WTC11 (cell line): ENCODE data around the gene PTPRN2. TPM values are rescaled to one million over a fixed set of nuclear protein-coding genes. Genes with fewer than 3 reads are reported as not detected.

Experiments
- ATAC-seq: fragments of 200-7000 bp; cut with Tn5 transposase; 2 replicates; pipeline ENCODE4 v1.10.0; 2021; ENCODE audit warnings: mild to moderate bottlenecking, moderate library complexity
- CTCF ChIA-PET: fragments of 300-600 bp; sonication (Branson Sonifier 250); formaldehyde crosslinking; loops from one replicate; lab custom pipeline; 2021; ENCODE audit warnings: antibody characterized with exemption; lab: Charles Lee
- POLR2A ChIA-PET: fragments of 350-600 bp; sonication (Branson Sonifier 250); formaldehyde crosslinking; loops from one replicate; lab custom pipeline; 2021; ENCODE audit warnings: antibody characterized with exemption; lab: Charles Lee
- DNase-seq: peaks from one replicate; pipeline ENCODE4 v3.0.0; 2021; ENCODE audit warnings: low spot score
- H3K27ac Mint-ChIP-seq: 2 replicates; pipeline ENCODE4 v1.8.0; 2021; ENCODE audit warnings: mixed read lengths
- H3K27me3 Mint-ChIP-seq: 2 replicates; pipeline ENCODE4 v1.8.0; 2021; ENCODE audit warnings: low read depth, mild to moderate bottlenecking, moderate library complexity, mixed read lengths
- H3K36me3 Mint-ChIP-seq: 2 replicates; pipeline ENCODE4 v1.8.0; 2021; ENCODE audit warnings: mixed read lengths
- H3K4me1 Mint-ChIP-seq: 2 replicates; pipeline ENCODE4 v1.8.0; 2022; ENCODE audit warnings: mixed read lengths
- H3K4me3 Mint-ChIP-seq: 2 replicates; pipeline ENCODE4 v1.8.0; 2021; ENCODE audit warnings: mild to moderate bottlenecking, moderate library complexity, mixed read lengths
- H3K9me3 Mint-ChIP-seq: 2 replicates; pipeline ENCODE4 v1.8.0; 2021; ENCODE audit warnings: mixed read lengths
- AR ChIP-seq: fragments of 250-450 bp; sonication (Bioruptor Pico); IDR thresholded peaks from 2 replicates; pipeline ENCODE4 v1.9.0; 2021; ENCODE audit warnings: mild to moderate bottlenecking
- CREM ChIP-seq: sonication (generic); formaldehyde crosslinking; IDR thresholded peaks from 2 replicates; pipeline ENCODE4 v1.8.1; 2022; ENCODE audit warnings: mild to moderate bottlenecking, missing genetic modification reagents, moderate library complexity
- HMGA2 ChIP-seq: fragments of 250-450 bp; sonication (Bioruptor Pico); IDR thresholded peaks from 2 replicates; pipeline ENCODE4 v1.4.0; 2021; ENCODE audit warnings: mild to moderate bottlenecking, moderate library complexity
- KAT7 ChIP-seq: sonication (generic); formaldehyde crosslinking; IDR thresholded peaks from 2 replicates; pipeline ENCODE4 v1.8.1; 2023; ENCODE audit warnings: missing genetic modification reagents, mild to moderate bottlenecking, borderline replicate concordance
- MAX ChIP-seq: sonication (generic); formaldehyde crosslinking; IDR thresholded peaks from 2 replicates; pipeline ENCODE4 v1.8.0; 2022; ENCODE audit warnings: mild to moderate bottlenecking, missing genetic modification reagents
- MLX ChIP-seq: sonication (generic); formaldehyde crosslinking; IDR thresholded peaks from 2 replicates; pipeline ENCODE4 v1.8.1; 2023; ENCODE audit warnings: mild to moderate bottlenecking, missing genetic modification reagents, moderate library complexity
- NFE2L1 ChIP-seq: sonication (generic); formaldehyde crosslinking; IDR thresholded peaks from 2 replicates; pipeline ENCODE4 v1.8.1; 2023; ENCODE audit warnings: missing genetic modification reagents
- NFYB ChIP-seq: sonication (generic); formaldehyde crosslinking; conservative IDR thresholded peaks from 2 replicates; pipeline ENCODE4 v1.8.0; 2022; ENCODE audit warnings: low read depth, missing genetic modification reagents
- NR2C2 ChIP-seq: sonication (generic); formaldehyde crosslinking; IDR thresholded peaks from 2 replicates; pipeline ENCODE4 v1.8.0; 2022; ENCODE audit warnings: mild to moderate bottlenecking, missing genetic modification reagents
- NR3C1 ChIP-seq: sonication (generic); formaldehyde crosslinking; conservative IDR thresholded peaks from 2 replicates; pipeline ENCODE4 v1.8.1; 2023; ENCODE audit warnings: low read depth, mild to moderate bottlenecking, missing genetic modification reagents
- OVOL2 ChIP-seq: fragments of 250-450 bp; sonication (Bioruptor Pico); IDR thresholded peaks from 2 replicates; pipeline ENCODE4 v1.9.0; 2021; ENCODE audit warnings: mild to moderate bottlenecking, borderline replicate concordance
- ZNF138 ChIP-seq: sonication (generic); formaldehyde crosslinking; conservative IDR thresholded peaks from 2 replicates; pipeline ENCODE4 v1.8.1; 2022; ENCODE audit warnings: mild to moderate bottlenecking, moderate library complexity, missing genetic modification reagents
- ZNF416 ChIP-seq: fragments of 250-450 bp; sonication (Bioruptor Pico); IDR thresholded peaks from 2 replicates; pipeline ENCODE4 v1.9.0; 2021; ENCODE audit warnings: mild to moderate bottlenecking, inconsistent platforms
- ZNF425 ChIP-seq: fragments of 250-450 bp; sonication (Bioruptor Pico); conservative IDR thresholded peaks from 2 replicates; pipeline ENCODE4 v1.9.0; 2021; ENCODE audit warnings: mild to moderate bottlenecking
- ZNF532 ChIP-seq: fragments of 250-450 bp; sonication (Bioruptor Pico); IDR thresholded peaks from 2 replicates; pipeline ENCODE4 v1.9.0; 2021; ENCODE audit warnings: mild to moderate bottlenecking, borderline replicate concordance
- total RNA-seq: library from RNA; stranded (reverse); gene quantifications from 3 replicates; pipeline ENCODE4 v1.2.3, GENCODE V29; 2021

The PTPRN2 gene
- total RNA-seq, 1 experiment from 2014 or later: 4.7 TPM

DNA sequence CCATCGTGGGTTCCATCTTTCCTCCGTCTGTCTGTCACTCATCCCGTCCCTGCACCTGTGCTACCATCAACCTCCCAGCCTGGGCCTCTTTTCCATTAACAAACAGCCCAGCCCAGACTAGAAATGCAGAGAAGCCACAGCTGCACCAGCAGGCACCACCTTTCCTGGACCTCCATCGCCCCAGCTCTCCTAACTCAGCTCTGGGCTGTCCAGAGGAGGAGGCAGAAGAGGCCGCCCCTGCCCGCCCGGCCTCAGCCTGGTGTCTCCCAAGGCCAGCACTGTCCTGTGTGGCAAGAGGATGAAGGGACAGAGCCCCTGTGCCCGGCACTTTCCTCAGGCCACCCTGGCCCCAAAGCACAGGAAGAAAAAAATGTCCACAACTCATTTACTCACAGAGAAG is 225.6 kb downstream of the PTPRN2 start (continued):
- TF ChIP-seq AR (no peak), KAT7 (no peak), MLX (CRISPR knock-in tag) (no peak), CREM (no peak)
- TF ChIP-seq, all 79 proteins: peak for 0

GRCh38 chr7:158361326-158361946 is 226.2 kb downstream of the PTPRN2 start:
- POLR2A ChIA-PET: no interaction called here
- Mint-ChIP-seq H3K9me3 (no peaks in the 10 kb centered on the region), H3K4me1 (no peaks in the 10 kb centered on the region), H3K4me3 (no peak overlapping the region), H3K36me3 (no peaks in the 10 kb centered on the region), H3K27ac (no peak overlapping the region), H3K27me3 (peaks cover 3% of the 10 kb centered on the region)
- peak; percentile 24; the same call in 1 of the 2 replicates for ATAC-seq
- TF ChIP-seq HMGA2 (CRISPR knock-in tag): no peak
- TF ChIP-seq MAX (CRISPR knock-in tag): no peak
- no peak for TF ChIP-seq NFYB
- no peak for TF ChIP-seq ZNF425 (CRISPR knock-in tag)
- no peak for TF ChIP-seq ZNF416 (CRISPR knock-in tag)
- TF ChIP-seq ZNF138 (CRISPR knock-in tag): no peak
- no peak for TF ChIP-seq OVOL2 (CRISPR knock-in tag)
- no peak for TF ChIP-seq ZNF532 (CRISPR knock-in tag)
- no peak for TF ChIP-seq NFE2L1
- no peak for TF ChIP-seq NR3C1 (CRISPR knock-in tag)
- no peak for TF ChIP-seq NR2C2 (CRISPR knock-in tag)
- DNase-seq: no peak
- CTCF ChIA-PET: no interaction called here
